Fibroblast of villous mesenchyme (primary cell): ENCODE results near the gene VPS39. TPM values are rescaled to one million over a fixed set of nuclear protein-coding genes. Genes with fewer than 3 reads are reported as not detected.
A peak's percentile ranks its signal among the peaks of the same experiment; 100 is the strongest.

Experiments used
- DNase-seq: peaks from one replicate; pipeline ENCODE4 v3.0.0-alpha.2; 2010; ENCODE audit warnings: low read depth
- H3K4me3 ChIP-seq: 2 replicates; pipeline ENCODE4 v1.5.1; 2011; ENCODE audit warnings: low read depth, mild to moderate bottlenecking, low read length
- CTCF ChIP-seq: IDR thresholded peaks from 2 replicates; pipeline ENCODE4 v1.5.1; 2012; ENCODE audit warnings: low read depth, mild to moderate bottlenecking, low read length; ENCODE audit not compliant: insufficient read depth
- total RNA-seq: library from RNA; depleted of rRNA; stranded (reverse); fragments of >200 nt; gene quantifications from 2 replicates; pipeline ENCODE4 v1.2.3, GENCODE V29; 2012

The VPS39 gene
- total RNA-seq, 1 donor: 70.4 TPM

DNA sequence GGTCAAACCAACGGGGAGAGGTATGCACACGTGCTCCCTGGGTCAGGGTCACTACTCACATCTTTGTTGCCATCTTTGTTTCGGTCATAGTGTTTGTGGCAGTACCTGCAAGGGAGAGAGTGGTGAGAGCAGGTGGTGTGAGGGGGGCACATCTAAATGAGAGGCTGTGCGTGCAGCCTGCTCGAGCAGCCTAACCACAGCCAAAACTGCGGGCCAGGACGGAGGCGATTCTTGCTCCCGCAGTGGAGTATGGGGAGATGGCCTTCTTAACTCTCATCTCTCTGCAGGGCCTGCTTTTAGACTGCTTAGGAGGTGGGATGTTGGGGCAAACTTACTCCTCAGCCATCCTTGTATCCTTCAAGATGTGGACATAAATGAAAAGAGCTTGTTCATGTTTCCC is 44.8 kb downstream of the VPS39 start:
- no peak for TF ChIP-seq CTCF
- no peak for DNase-seq
- H3K4me3 ChIP-seq: no peak overlapping the region

- DNase-seq: no peak
- TF ChIP-seq CTCF: no peak
- no peak overlapping the region for H3K4me3 ChIP-seq
Measured at GRCh38 chr15:42160136-42160535, 48.0 kb downstream of the VPS39 start.

GRCh38 chr15:42159381-42160015 is 48.6 kb downstream of the VPS39 start:
- DNase-seq: no peak
- H3K4me3 ChIP-seq: no peak overlapping the region
- TF ChIP-seq CTCF: no peak

DNA sequence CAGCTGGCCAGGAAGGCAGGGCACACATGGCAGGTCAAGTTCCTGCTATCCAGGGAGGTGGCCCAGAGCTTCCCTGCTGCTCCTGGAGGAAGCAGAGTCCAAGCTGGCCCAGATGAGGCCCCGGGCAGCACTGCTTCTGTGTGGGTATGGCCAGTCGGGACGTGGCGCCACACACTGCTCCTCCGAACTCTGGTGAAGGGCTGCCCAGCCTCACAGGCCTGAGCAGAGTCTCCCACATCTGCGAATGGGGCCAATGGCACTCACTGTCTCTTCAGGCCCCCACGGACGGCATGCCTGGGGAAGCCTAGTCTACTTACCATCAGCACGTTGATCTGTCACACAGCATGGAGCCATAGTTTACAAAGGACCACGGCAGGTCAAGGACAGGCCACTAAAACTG is 49.2 kb downstream of the VPS39 start:
- no peak for TF ChIP-seq CTCF
- DNase-seq: no peak
- H3K4me3 ChIP-seq: no peak overlapping the region

- no peak for TF ChIP-seq CTCF
- no peak overlapping the region for H3K4me3 ChIP-seq
- peak; percentile 70 for DNase-seq
Measured at GRCh38 chr15:42157981-42158765, 49.9 kb downstream of the VPS39 start.

GRCh38 chr15:42157381-42157780 is 50.7 kb downstream of the VPS39 start:
- TF ChIP-seq CTCF: no peak
- H3K4me3 ChIP-seq: no peak overlapping the region
- DNase-seq: no peak
